HCT116 (cell line): ENCODE measurements around the gene ITGA11. TPM values are rescaled to one million over a fixed set of nuclear protein-coding genes. Genes with fewer than 3 reads are reported as not detected.

Experiments used
- ATAC-seq: fragments of 200-7000 bp; cut with Tn5 transposase; 2 replicates; pipeline ENCODE4 v1.9.1; 2020; ENCODE audit warnings: mild to moderate bottlenecking, moderate library complexity
- BruUV-seq: library from RNA; stranded (reverse); fragments of 400-500 nt; replicated peaks from 2 replicates; lab custom pipeline; 2021; lab: Mats Ljungman, UMichigan
- CTCF ChIA-PET: fragments of 300-600 bp; sonication (Branson Sonifier 250); formaldehyde crosslinking; loops from one replicate; lab custom pipeline; 2021; ENCODE audit warnings: antibody characterized with exemption; lab: Charles Lee
- POLR2A ChIA-PET: fragments of 300-600, 350-600 bp; sonication (Branson Sonifier 250); formaldehyde crosslinking; loops from one replicate; lab custom pipeline; 2021; ENCODE audit warnings: antibody characterized with exemption; lab: Charles Lee
- RAD21 ChIA-PET, 2 experiments: fragments of 300-600 bp; sonication (Branson Sonifier 250); formaldehyde crosslinking; loops; one replicate each; lab custom pipeline; 2023; ENCODE audit warnings: low total read pairs in 2 of 2; ENCODE audit not compliant: uncharacterized antibody in 2 of 2, unreplicated experiment in 2 of 2, low non-redundant PET in 1 of 2; lab: Charles Lee
- DNase-seq: peaks from one replicate; pipeline ENCODE4 v3.0.0-alpha.2; 2010; ENCODE audit warnings: low read depth, low spot score
- H2AFZ ChIP-seq: fragments of 200-600 bp; shearing (Covaris generic), sonication (generic); 2 replicates; pipeline ENCODE4 v1.6.1; 2017; ENCODE audit warnings: low read depth, mixed run types, mixed read lengths, antibody characterized with exemption, low read length; ENCODE audit not compliant: poor library complexity, severe bottlenecking
- H3K27ac ChIP-seq: 2 replicates; pipeline ENCODE4 v1.5.1; 2012; ENCODE audit warnings: low read depth, low read length
- H3K27me3 ChIP-seq: fragments of 200-600 bp; sonication (generic); 2 replicates; pipeline ENCODE4 v1.6.1; 2016; ENCODE audit warnings: mixed run types, low read length, mixed read lengths; ENCODE audit not compliant: insufficient read depth
- H3K36me3 ChIP-seq, 2 experiments: fragments of 200-500 bp in 1 of 2; fragments of 200-600 bp in 1 of 2; sonication (Bioruptor generic) in 1 of 2; sonication (generic) in 1 of 2; 2 replicates each; pipeline versions ENCODE4 v1.5.1 to v1.6.1; 2014 to 2016; ENCODE audit warnings: low read length in 2 of 2, inconsistent platforms in 1 of 2, mixed read lengths in 1 of 2, mixed run types in 1 of 2; ENCODE audit not compliant: insufficient read depth in 2 of 2, control insufficient read depth in 1 of 2
- H3K4me1 ChIP-seq, 2 experiments: fragments of 200-600 bp in 1 of 2; sonication (generic) in 1 of 2; 2 replicates each; pipeline versions ENCODE4 v1.5.1 to v1.6.1; 2012 to 2017; ENCODE audit warnings: low read length in 2 of 2, inconsistent platforms in 1 of 2, mild to moderate bottlenecking in 1 of 2, mixed read lengths in 1 of 2, mixed run types in 1 of 2, moderate library complexity in 1 of 2; ENCODE audit not compliant: insufficient read depth in 2 of 2, control insufficient read depth in 1 of 2
- H3K4me2 ChIP-seq: fragments of 200-600 bp; sonication (generic); 2 replicates; pipeline ENCODE4 v1.6.1; 2017; ENCODE audit warnings: mixed run types, low read length, mixed read lengths
- H3K4me3 ChIP-seq, 2 experiments: fragments of 200-600 bp in 1 of 2; sonication (generic) in 1 of 2; replicated peaks in 1 of 2; 2 replicates each; pipeline ENCODE4 v1.5.1; 2011 to 2016; ENCODE audit warnings: low read length in 2 of 2, control low read depth in 1 of 2, low read depth in 1 of 2, mild to moderate bottlenecking in 1 of 2, mixed read lengths in 1 of 2, mixed run types in 1 of 2
- H3K79me2 ChIP-seq: fragments of 200-600 bp; sonication (generic); 2 replicates; pipeline ENCODE4 v1.6.1; 2017; ENCODE audit warnings: mild to moderate bottlenecking, mixed run types, low read length, moderate library complexity, mixed read lengths; ENCODE audit not compliant: insufficient read depth
- H3K9ac ChIP-seq: fragments of 200-600 bp; sonication (generic); 2 replicates; pipeline ENCODE4 v1.6.1; 2016; ENCODE audit warnings: low read length, mixed read lengths
- H3K9me2 ChIP-seq: fragments of 200-600 bp; sonication (generic), shearing (Covaris generic); 2 replicates; pipeline ENCODE4 v1.6.1; 2017; ENCODE audit warnings: mixed run types, mild to moderate bottlenecking, moderate library complexity; ENCODE audit not compliant: insufficient read depth
- H3K9me3 ChIP-seq, 2 experiments: fragments of 200-500 bp in 1 of 2; fragments of 200-600 bp in 1 of 2; sonication (Bioruptor generic) in 1 of 2; sonication (generic) in 1 of 2; 2 replicates each; pipeline ENCODE4 v1.6.1; 2014 to 2017; ENCODE audit warnings: low read length in 2 of 2, mixed read lengths in 2 of 2, inconsistent platforms in 1 of 2, low read depth in 1 of 2, mild to moderate bottlenecking in 1 of 2, mixed run types in 1 of 2, moderate library complexity in 1 of 2; ENCODE audit not compliant: control insufficient read depth in 1 of 2, insufficient read depth in 1 of 2
- H4K20me1 ChIP-seq: fragments of 200-600 bp; sonication (generic), shearing (Covaris generic); 2 replicates; pipeline ENCODE4 v1.6.1; 2017; ENCODE audit warnings: mixed run types, mild to moderate bottlenecking, moderate library complexity; ENCODE audit not compliant: insufficient read depth
- CBX3 ChIP-seq: IDR thresholded peaks from 2 replicates; pipeline ENCODE4 v1.6.1; 2012; ENCODE audit warnings: low read depth
- CEBPB ChIP-seq: IDR thresholded peaks from 2 replicates; pipeline ENCODE4 v1.6.1; 2012; ENCODE audit warnings: low read depth
- EGR1 ChIP-seq: IDR thresholded peaks from 2 replicates; pipeline ENCODE4 v1.6.1; 2012; ENCODE audit warnings: low read depth
- ELF1 ChIP-seq: IDR thresholded peaks from 2 replicates; pipeline ENCODE4 v1.6.1; 2012; ENCODE audit warnings: low read depth, borderline replicate concordance
- EZH2 ChIP-seq: fragments of 200-600 bp; sonication (generic); IDR thresholded peaks from 2 replicates; pipeline ENCODE4 v1.6.1; 2017; ENCODE audit warnings: antibody characterized with exemption, mixed run types
- EZH2phosphoT487 ChIP-seq: fragments of 200-600 bp; IDR thresholded peaks from 2 replicates; pipeline ENCODE4 v1.6.1; 2018; ENCODE audit warnings: antibody characterized with exemption, borderline replicate concordance
- FOSL1 ChIP-seq: IDR thresholded peaks from 2 replicates; pipeline ENCODE4 v1.6.1; 2012; ENCODE audit warnings: low read depth
- JUND ChIP-seq: IDR thresholded peaks from 2 replicates; pipeline ENCODE4 v1.6.1; 2012
- MAX ChIP-seq: IDR thresholded peaks from 2 replicates; pipeline ENCODE4 v1.6.1; 2012
- POLR2A ChIP-seq: IDR thresholded peaks from 2 replicates; pipeline ENCODE4 v1.7.0; 2011; ENCODE audit warnings: borderline replicate concordance; ENCODE audit not compliant: insufficient read depth, insufficient read length; ENCODE audit errors: extremely low read depth
- POLR2AphosphoS5 ChIP-seq: IDR thresholded peaks from 2 replicates; pipeline ENCODE4 v1.6.1; 2011; ENCODE audit warnings: mild to moderate bottlenecking, low read depth, low read length, moderate library complexity
- RAD21 ChIP-seq: IDR thresholded peaks from 2 replicates; pipeline ENCODE4 v1.6.1; 2012; ENCODE audit warnings: low read depth, mild to moderate bottlenecking
- SIN3A ChIP-seq: IDR thresholded peaks from 2 replicates; pipeline ENCODE4 v1.6.1; 2012; ENCODE audit warnings: low read depth
- SRF ChIP-seq: IDR thresholded peaks from 2 replicates; pipeline ENCODE4 v1.6.1; 2012; ENCODE audit warnings: low read depth
- TCF7L2 ChIP-seq: IDR thresholded peaks from 2 replicates; pipeline ENCODE4 v1.7.0; 2011; ENCODE audit warnings: borderline replicate concordance, inconsistent platforms; ENCODE audit not compliant: insufficient read depth, insufficient read length; ENCODE audit errors: extremely low read depth
- ZFX ChIP-seq: fragments of 450-650 bp; IDR thresholded peaks from 2 replicates; pipeline ENCODE4 v1.6.1; 2017
- ZNF274 ChIP-seq: fragments of 200-500 bp; sonication (Bioruptor generic); IDR thresholded peaks from 2 replicates; pipeline ENCODE4 v1.6.1; 2014; ENCODE audit warnings: mild to moderate bottlenecking, low read depth, low read length, inconsistent platforms
- intact Hi-C: fragments of 100-400 bp; cut with micrococcal nuclease; formaldehyde crosslinking; loops from 2 replicates; pipeline ENCODE4 v1.10.0; 2022
- total RNA-seq: library from RNA; stranded (reverse); gene quantifications from one replicate; pipeline ENCODE4 v1.2.1, GENCODE V29; 2021; ENCODE audit not compliant: unreplicated experiment
- TF ChIP-seq, protein P1 (sequence below): IDR thresholded peaks from 2 replicates; pipeline ENCODE4 v1.6.1; 2011; ENCODE audit warnings: mild to moderate bottlenecking, low read length, moderate library complexity; ENCODE audit not compliant: insufficient replicate concordance; ENCODE audit errors: extremely low read depth
- TF ChIP-seq, protein P2 (sequence below): IDR thresholded peaks from 2 replicates; pipeline ENCODE4 v1.6.1; 2012
- TF ChIP-seq, protein P3 (sequence below), 3 experiments: fragments of 200-600 bp in 1 of 3; sonication (generic) in 1 of 3; IDR thresholded peaks in 2 of 3; conservative IDR thresholded peaks in 1 of 3; 2 replicates each; pipeline ENCODE4 v1.5.1; 2012 to 2017; ENCODE audit warnings: low read depth in 2 of 3, low read length in 2 of 3, antibody characterized with exemption in 1 of 3, borderline replicate concordance in 1 of 3, control low read depth in 1 of 3, mild to moderate bottlenecking in 1 of 3, mixed read lengths in 1 of 3, mixed run types in 1 of 3, moderate library complexity in 1 of 3; ENCODE audit not compliant: insufficient read depth in 1 of 3

Gene ITGA11
- total RNA-seq, 1 experiment from 2014 or later = not detected

DNA sequence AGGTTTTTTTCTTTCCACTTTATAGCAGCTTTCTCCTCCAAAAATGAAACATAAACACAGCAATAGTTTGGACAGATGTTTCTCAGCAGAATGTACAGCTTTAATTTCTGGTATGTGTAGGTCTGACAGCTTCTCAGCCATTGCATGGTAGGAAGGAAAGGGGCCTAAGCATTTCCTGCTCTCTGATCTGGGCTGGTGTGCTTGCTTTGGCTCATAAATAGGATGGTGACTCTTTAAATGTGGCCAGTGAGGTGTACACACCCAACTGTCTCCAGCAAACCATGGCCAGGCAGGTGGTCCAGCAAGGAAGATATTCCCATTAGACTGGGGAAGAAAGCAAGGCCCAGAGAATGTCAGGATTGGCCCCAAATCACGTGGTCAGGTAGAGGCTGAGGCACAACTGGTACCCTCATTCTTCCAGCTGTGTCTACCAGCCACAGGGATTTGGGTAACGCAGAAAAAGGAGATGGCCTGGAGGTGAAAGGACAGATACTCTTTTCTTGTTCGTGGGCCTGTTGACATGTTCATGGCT is 52.1 kb downstream of the ITGA11 start (continued):
- TF ChIP-seq POLR2AphosphoS5 (no peak), ZNF274 (no peak), EZH2phosphoT487 (no peak), MAX (no peak), ZFX (no peak), POLR2A (no peak), CEBPB (no peak), JUND (no peak), ELF1 (no peak)

- no TSS peak for BruUV-seq
- ChIA-PET POLR2A (no interaction called here), RAD21 (no interaction called here), CTCF (interaction anchor here (1.2 to 1.3 kb wide), 2 partner anchors 73 to 126 kb away, joined by 3 read pairs; no protein-coding TSS in a partner anchor)
- H2AFZ ChIP-seq = no peak overlapping the region
- intact Hi-C loops = no loop called here
- no peak overlapping the region for H3K9ac ChIP-seq
- no peaks in the 10 kb centered on the region; a peak in 1 of 4 replicates for H3K9me3 ChIP-seq
- DNase-seq (no peak), ATAC-seq (no peak)
- H3K36me3 ChIP-seq = no peaks in the 10 kb centered on the region
- no peak overlapping the region for H3K27ac ChIP-seq
- H3K4me2 ChIP-seq = no peak overlapping the region
- H3K4me1 ChIP-seq = no peaks in the 10 kb centered on the region; a peak in 1 of 4 replicates
- no peak overlapping the region for H3K4me3 ChIP-seq
- H3K79me2 ChIP-seq = no peaks in the 10 kb centered on the region
- no peaks in the 10 kb centered on the region for H4K20me1 ChIP-seq
- H3K27me3 ChIP-seq = no peaks in the 10 kb centered on the region
- no peaks in the 10 kb centered on the region for H3K9me2 ChIP-seq
- no peak for TF ChIP-seq POLR2A
- TF ChIP-seq RAD21 = no peak
- TF ChIP-seq ELF1 = no peak
- no peak for TF ChIP-seq TCF7L2
- TF ChIP-seq, protein P1, sequence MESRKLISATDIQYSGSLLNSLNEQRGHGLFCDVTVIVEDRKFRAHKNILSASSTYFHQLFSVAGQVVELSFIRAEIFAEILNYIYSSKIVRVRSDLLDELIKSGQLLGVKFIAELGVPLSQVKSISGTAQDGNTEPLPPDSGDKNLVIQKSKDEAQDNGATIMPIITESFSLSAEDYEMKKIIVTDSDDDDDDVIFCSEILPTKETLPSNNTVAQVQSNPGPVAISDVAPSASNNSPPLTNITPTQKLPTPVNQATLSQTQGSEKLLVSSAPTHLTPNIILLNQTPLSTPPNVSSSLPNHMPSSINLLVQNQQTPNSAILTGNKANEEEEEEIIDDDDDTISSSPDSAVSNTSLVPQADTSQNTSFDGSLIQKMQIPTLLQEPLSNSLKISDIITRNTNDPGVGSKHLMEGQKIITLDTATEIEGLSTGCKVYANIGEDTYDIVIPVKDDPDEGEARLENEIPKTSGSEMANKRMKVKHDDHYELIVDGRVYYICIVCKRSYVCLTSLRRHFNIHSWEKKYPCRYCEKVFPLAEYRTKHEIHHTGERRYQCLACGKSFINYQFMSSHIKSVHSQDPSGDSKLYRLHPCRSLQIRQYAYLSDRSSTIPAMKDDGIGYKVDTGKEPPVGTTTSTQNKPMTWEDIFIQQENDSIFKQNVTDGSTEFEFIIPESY = no peak
- TF ChIP-seq, protein P2, sequence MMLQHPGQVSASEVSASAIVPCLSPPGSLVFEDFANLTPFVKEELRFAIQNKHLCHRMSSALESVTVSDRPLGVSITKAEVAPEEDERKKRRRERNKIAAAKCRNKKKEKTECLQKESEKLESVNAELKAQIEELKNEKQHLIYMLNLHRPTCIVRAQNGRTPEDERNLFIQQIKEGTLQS = no peak
- no peak for TF ChIP-seq ZNF274
- no peak for TF ChIP-seq SRF
- TF ChIP-seq SIN3A = no peak
- TF ChIP-seq FOSL1 = no peak
- TF ChIP-seq POLR2AphosphoS5 = no peak
- TF ChIP-seq ZFX = no peak
- no peak for TF ChIP-seq EGR1
- no peak for TF ChIP-seq CBX3
- TF ChIP-seq JUND = no peak
- no peak for TF ChIP-seq MAX
- TF ChIP-seq, protein P3, sequence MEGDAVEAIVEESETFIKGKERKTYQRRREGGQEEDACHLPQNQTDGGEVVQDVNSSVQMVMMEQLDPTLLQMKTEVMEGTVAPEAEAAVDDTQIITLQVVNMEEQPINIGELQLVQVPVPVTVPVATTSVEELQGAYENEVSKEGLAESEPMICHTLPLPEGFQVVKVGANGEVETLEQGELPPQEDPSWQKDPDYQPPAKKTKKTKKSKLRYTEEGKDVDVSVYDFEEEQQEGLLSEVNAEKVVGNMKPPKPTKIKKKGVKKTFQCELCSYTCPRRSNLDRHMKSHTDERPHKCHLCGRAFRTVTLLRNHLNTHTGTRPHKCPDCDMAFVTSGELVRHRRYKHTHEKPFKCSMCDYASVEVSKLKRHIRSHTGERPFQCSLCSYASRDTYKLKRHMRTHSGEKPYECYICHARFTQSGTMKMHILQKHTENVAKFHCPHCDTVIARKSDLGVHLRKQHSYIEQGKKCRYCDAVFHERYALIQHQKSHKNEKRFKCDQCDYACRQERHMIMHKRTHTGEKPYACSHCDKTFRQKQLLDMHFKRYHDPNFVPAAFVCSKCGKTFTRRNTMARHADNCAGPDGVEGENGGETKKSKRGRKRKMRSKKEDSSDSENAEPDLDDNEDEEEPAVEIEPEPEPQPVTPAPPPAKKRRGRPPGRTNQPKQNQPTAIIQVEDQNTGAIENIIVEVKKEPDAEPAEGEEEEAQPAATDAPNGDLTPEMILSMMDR (IDR thresholded peaks at IDR 0.05 in 2 of 3, conservative IDR thresholded peaks at IDR 0.05 in 1 of 3; ENCODE audit: borderline replicate concordance in 1 of 3, insufficient read depth in 1 of 3, low read depth in 2 of 3, low read length in 2 of 3) = no peak
- TF ChIP-seq EZH2 = no peak
Observed at GRCh38 chr15:68379058-68379758, 52.8 kb downstream of the ITGA11 start.
